GM21737 (cell line): Measurements from ENCODE around the gene STXBP1.
"Not testable (repeated sequence)": the region's sequence is repeated elsewhere in the genome, so short reads cannot be mapped to it uniquely, and the experiment has no call there.

Source experiments
- ATAC-seq: cut with Tn5 transposase; IDR thresholded peaks from one replicate; pipeline ENCODE4 v1.9.1; 2021; ENCODE audit warnings: mild to moderate bottlenecking, moderate library complexity; ENCODE audit not compliant: unreplicated experiment

Gene STXBP1

GRCh38 chr9:127613583-127613954 lies 1.5 kb downstream of the STXBP1 start:
- no peak for ATAC-seq

GRCh38 chr9:127614961-127615360 lies 2.9 kb downstream of the STXBP1 start:
- ATAC-seq, result no peak

GRCh38 chr9:127621339-127621970 lies 9.4 kb downstream of the STXBP1 start:
- not testable (repeated sequence) for ATAC-seq

GRCh38 chr9:127626752-127627493 lies 14.8 kb downstream of the STXBP1 start:
- ATAC-seq, result no peak

GRCh38 chr9:127627494-127627855 lies 15.4 kb downstream of the STXBP1 start:
- ATAC-seq, result no peak

GRCh38 chr9:127628758-127629467 lies 16.8 kb downstream of the STXBP1 start:
- ATAC-seq, result no peak

GRCh38 chr9:127629468-127630081 lies 17.5 kb downstream of the STXBP1 start:
- no peak for ATAC-seq

GRCh38 chr9:127633216-127633862 lies 21.3 kb downstream of the STXBP1 start:
- ATAC-seq, result no peak

GRCh38 chr9:127634021-127634420 lies 21.9 kb downstream of the STXBP1 start:
- ATAC-seq, result no peak

GRCh38 chr9:127634698-127635097 lies 22.6 kb downstream of the STXBP1 start:
- no peak for ATAC-seq

- ATAC-seq, result no peak
These were observed 23.2 kb downstream of the STXBP1 start for GRCh38 chr9:127635201-127635735.

GRCh38 chr9:127637322-127637847 lies 25.3 kb downstream of the STXBP1 start:
- ATAC-seq, result no peak

GRCh38 chr9:127640908-127641545 lies 28.9 kb downstream of the STXBP1 start:
- ATAC-seq, result no peak

- ATAC-seq, result no peak
These were observed 30.1 kb downstream of the STXBP1 start for GRCh38 chr9:127642082-127642740.

GRCh38 chr9:127644146-127644827 lies 32.2 kb downstream of the STXBP1 start:
- ATAC-seq, result no peak

GRCh38 chr9:127644943-127645342 lies 32.9 kb downstream of the STXBP1 start:
- no peak for ATAC-seq

- no peak for ATAC-seq
These were observed 35.4 kb downstream of the STXBP1 start for GRCh38 chr9:127647451-127647850.

GRCh38 chr9:127650518-127650917 lies 38.4 kb downstream of the STXBP1 start:
- no peak for ATAC-seq
